ENCODE data around the gene CDK16.
A peak's percentile ranks its signal among the peaks of the same experiment; 100 is the strongest.

Gene CDK16

DNA sequence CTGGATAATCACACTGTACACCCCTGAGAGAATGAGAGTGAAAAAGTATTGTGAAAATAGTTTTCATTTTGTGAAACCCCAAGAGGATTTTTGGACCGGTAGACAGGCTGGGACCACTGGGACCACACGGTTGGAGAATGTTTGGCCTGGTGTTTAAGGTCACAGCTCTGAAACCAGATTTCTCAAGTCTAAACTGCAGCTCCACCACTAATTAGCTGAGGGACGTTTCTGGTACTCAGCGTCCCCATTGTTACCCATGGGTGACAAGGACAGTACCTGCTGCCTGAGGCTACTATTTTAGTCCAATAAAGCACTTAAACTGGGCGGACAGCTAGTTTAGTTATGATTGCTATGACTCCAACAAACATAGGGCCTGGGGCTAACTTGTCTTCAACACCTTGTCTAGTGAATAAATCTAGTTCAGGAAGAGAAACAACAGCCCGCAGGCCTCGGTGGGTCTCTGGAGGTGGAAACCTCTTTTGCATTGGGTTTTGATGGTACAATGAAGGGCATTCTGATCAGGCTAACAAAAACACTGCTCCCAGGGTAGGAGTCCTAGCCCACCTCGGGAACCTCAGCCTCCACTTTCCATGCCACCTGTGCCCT lies 13.8 kb downstream of the CDK16 start:
- Histone ChIP-seq H3K9ac (peak overlapping the region; percentile 35), H3K4me2 (ENCODE audit: low read length) (peak overlapping the region; percentile 66), H3K27me3 (ENCODE audit: control insufficient read depth, insufficient read depth, low read length) (no peaks in the 10 kb centered on the region), H2AFZ (peak overlapping the region; percentile 79), H3K4me3 (ENCODE audit: low read depth, low read length) (peak overlapping the region; percentile 86), H3K79me2 (peaks cover 3% of the 10 kb centered on the region), H3K36me3 (ENCODE audit: control insufficient read depth, insufficient read depth, low read length) (no peaks in the 10 kb centered on the region), H3K27ac (peak overlapping the region; percentile 98), H3K9me3 (ENCODE audit: control insufficient read depth, low read length) (no peaks in the 10 kb centered on the region), H3K4me1 (peaks cover 4% of the 10 kb centered on the region)
- TF ChIP-seq, protein P1, sequence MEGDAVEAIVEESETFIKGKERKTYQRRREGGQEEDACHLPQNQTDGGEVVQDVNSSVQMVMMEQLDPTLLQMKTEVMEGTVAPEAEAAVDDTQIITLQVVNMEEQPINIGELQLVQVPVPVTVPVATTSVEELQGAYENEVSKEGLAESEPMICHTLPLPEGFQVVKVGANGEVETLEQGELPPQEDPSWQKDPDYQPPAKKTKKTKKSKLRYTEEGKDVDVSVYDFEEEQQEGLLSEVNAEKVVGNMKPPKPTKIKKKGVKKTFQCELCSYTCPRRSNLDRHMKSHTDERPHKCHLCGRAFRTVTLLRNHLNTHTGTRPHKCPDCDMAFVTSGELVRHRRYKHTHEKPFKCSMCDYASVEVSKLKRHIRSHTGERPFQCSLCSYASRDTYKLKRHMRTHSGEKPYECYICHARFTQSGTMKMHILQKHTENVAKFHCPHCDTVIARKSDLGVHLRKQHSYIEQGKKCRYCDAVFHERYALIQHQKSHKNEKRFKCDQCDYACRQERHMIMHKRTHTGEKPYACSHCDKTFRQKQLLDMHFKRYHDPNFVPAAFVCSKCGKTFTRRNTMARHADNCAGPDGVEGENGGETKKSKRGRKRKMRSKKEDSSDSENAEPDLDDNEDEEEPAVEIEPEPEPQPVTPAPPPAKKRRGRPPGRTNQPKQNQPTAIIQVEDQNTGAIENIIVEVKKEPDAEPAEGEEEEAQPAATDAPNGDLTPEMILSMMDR (IDR thresholded peaks at IDR 0.05): no peak

DNA sequence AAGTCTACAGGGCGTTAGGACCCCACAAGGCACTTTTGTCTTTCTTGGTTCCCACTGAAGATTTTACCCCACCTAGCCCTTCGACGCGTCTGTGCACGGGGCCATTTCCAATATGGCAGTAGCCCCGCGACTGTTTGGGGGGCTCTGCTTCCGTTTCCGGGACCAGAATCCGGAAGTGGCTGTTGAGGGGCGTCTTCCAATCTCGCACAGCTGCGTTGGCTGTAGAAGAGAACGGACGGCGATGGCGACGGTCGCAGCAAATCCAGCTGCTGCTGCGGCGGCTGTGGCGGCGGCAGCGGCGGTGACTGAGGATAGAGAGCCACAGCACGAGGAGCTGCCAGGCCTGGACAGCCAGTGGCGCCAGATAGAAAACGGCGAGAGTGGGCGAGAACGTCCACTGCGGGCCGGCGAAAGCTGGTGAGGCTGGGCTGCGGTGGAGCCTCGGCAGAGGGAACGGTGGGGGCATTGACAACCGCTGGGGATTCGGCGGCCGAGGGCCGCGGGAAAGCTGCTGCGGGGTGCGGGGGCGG lies 14.4 kb downstream of the CDK16 start, which contains the start of gene USP11:
Gene USP11, plus strand, starts transcription at position 207 of the 530 bp plus-strand sequence. Its CDS starts 35 bp downstream, at position 242.
- Histone ChIP-seq H3K4me1 (peaks cover 4% of the 10 kb centered on the region), H3K79me2 (peaks cover 3% of the 10 kb centered on the region), H3K4me3 (ENCODE audit: low read depth, low read length) (peak within 1 kb of the TSS; percentile 86), H3K27me3 (ENCODE audit: control insufficient read depth, insufficient read depth, low read length) (no peaks in the 10 kb centered on the region), H3K27ac (peak within 1 kb of the TSS; percentile 98), H3K9ac (peak within 1 kb of the TSS; percentile 35), H3K4me2 (ENCODE audit: low read length) (peak within 1 kb of the TSS; percentile 66), H3K9me3 (ENCODE audit: control insufficient read depth, low read length) (no peaks in the 10 kb centered on the region), H3K36me3 (ENCODE audit: control insufficient read depth, insufficient read depth, low read length) (no peaks in the 10 kb centered on the region), H2AFZ (peak within 1 kb of the TSS; percentile 79)
- TF ChIP-seq, protein P1 (IDR thresholded peaks at IDR 0.05): no peak

DNA sequence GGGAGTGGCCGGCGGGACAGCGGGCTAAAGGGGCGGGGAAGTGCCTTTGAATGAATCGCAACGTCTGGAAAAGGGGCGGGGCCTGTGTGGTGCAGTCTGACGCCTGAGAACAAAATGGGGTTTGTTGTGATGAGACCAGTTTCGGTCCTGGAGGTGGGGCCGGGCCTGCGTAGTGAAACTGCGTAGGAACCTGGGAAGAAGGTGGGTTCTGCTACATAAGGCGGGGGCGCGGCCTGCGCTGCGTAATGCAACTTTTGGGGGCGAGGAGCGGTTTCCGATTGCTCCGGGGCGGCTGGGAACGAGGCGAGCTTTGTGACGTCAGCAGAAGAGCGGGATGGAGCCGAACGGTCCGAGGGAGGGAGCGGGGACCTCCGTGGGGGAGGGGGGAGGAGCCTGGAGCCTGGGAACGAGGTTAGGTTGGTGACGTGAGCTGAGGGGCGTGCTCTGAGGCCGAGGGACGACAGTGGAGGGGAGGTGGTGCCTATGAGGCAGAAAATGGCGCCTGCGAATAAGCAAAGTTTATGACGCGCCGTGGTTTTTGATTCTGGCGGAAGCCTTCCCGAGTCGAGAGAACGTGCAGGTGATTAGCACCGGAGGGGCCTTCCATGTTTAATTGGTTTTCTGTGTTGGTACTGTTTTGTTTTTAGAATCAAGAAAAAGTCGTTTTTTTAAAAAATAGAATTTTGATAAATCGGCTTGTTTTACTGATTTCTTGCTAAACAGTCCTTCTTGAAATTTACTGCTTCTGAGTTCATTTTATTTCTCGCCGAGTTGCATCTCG lies 15.0 kb downstream of the CDK16 start:
- Histone ChIP-seq H3K9me3 (ENCODE audit: control insufficient read depth, low read length) (no peaks in the 10 kb centered on the region), H3K9ac (peak overlapping the region; percentile 35), H2AFZ (peak overlapping the region; percentile 79), H3K4me3 (ENCODE audit: low read depth, low read length) (peak overlapping the region; percentile 86), H3K79me2 (peaks cover 3% of the 10 kb centered on the region), H3K4me1 (peaks cover 4% of the 10 kb centered on the region), H3K4me2 (ENCODE audit: low read length) (peak overlapping the region; percentile 66), H3K27ac (peak overlapping the region; percentile 98), H3K27me3 (ENCODE audit: control insufficient read depth, insufficient read depth, low read length) (no peaks in the 10 kb centered on the region), H3K36me3 (ENCODE audit: control insufficient read depth, insufficient read depth, low read length) (no peaks in the 10 kb centered on the region)
- TF ChIP-seq, protein P1 (IDR thresholded peaks at IDR 0.05): no peak

DNA sequence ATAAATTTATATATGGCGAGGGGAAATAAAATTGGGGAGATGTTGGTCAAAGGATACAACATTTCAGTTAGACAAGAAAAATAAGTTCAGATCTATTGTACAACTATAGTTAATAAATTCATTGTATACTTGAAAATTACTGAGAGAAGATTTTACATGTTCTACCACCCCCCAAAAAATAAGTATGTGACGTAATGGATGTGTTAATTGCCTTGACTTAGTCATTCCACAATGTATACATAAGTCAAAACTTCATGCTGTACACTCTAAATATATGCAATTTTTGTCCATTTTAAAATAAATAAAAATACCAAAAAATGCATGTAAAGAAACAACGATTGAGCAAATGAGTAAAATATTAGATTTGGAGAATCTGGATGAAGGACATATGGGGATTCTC lies 16.1 kb downstream of the CDK16 start:
- peak overlapping the region; percentile 65 for H3K4me2 ChIP-seq (ENCODE audit: low read length)
- H3K4me1 ChIP-seq: peaks cover 4% of the 10 kb centered on the region
- no peaks in the 10 kb centered on the region for H3K27me3 ChIP-seq (ENCODE audit: control insufficient read depth, insufficient read depth, low read length)
- no peaks in the 10 kb centered on the region for H3K9me3 ChIP-seq (ENCODE audit: control insufficient read depth, low read length)
- H3K27ac ChIP-seq: peak overlapping the region; percentile 98
- TF ChIP-seq, protein P1 (IDR thresholded peaks at IDR 0.05): no peak
- no peaks in the 10 kb centered on the region for H3K36me3 ChIP-seq (ENCODE audit: control insufficient read depth, insufficient read depth, low read length)
- H3K4me3 ChIP-seq (ENCODE audit: low read depth, low read length): peak overlapping the region; percentile 86
- no peak overlapping the region for H2AFZ ChIP-seq
- H3K79me2 ChIP-seq: peaks cover 3% of the 10 kb centered on the region
- H3K9ac ChIP-seq: no peak overlapping the region
